GM12892 (cell line): Measurements from ENCODE around the gene GCLC.

Source experiments
- POLR2A ChIP-seq: IDR thresholded peaks from 2 replicates; pipeline ENCODE4 v1.6.1; 2011; ENCODE audit warnings: low read depth, low read length, control low read depth
- POLR2AphosphoS5 ChIP-seq: IDR thresholded peaks from 2 replicates; pipeline ENCODE4 v1.6.1; 2011; ENCODE audit warnings: low read depth, low read length, control low read depth
- TAF1 ChIP-seq: IDR thresholded peaks from 2 replicates; pipeline ENCODE4 v1.6.1; 2011; ENCODE audit warnings: low read depth, mild to moderate bottlenecking, control low read depth, low read length, borderline replicate concordance

DNA sequence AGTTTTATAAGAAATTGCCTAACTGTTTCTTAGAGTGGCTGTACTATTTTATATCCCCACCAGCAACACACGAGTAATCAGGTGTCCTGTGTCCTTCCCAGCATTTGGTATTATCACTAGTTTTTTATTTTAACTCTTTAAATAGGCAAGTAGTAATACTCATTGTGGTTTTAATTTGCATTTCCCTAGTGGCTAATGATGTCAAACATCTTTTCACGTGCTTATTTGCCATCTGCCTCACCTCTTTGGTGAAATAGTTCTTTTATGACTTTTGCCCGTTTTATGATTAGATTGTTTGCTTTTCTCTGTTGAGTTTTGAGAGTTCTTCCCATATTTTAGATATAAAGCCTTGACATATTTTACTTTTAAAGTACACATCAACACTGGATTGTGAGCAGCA, 57.8 kb downstream of the GCLC start:
- TF ChIP-seq POLR2A (no peak), POLR2AphosphoS5 (no peak), TAF1 (no peak)
